HG03520 (cell line): ENCODE measurements around the gene ISCA2.

ENCODE experiments used
- ATAC-seq: cut with Tn5 transposase; IDR thresholded peaks from one replicate; pipeline ENCODE4 v1.9.1; 2021; ENCODE audit warnings: mild to moderate bottlenecking, moderate library complexity; ENCODE audit not compliant: unreplicated experiment

ISCA2 gene

GRCh38 chr14:74482571-74482970, 11.0 kb upstream of the ISCA2 start:
- ATAC-seq = no peak

DNA sequence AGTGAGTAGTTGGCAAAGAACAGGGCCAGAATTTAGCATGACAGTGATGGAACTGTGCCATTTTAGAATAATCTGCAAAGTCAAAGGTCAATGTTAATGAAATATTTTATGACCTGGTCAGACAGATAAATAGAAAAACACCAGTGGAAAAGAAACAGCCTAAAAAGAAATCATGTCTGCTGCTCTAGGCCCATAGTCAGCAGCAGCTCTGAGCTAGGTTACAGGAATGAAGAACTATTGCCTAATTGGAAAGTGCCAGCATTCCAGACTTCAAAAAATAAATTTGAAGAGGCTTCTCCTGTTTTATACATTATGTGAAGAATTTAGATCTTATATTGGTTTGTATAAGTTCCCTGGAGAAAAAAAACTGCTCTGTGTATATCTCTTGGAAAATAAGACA, 10.2 kb upstream of the ISCA2 start:
- ATAC-seq = no peak

- ATAC-seq = no peak
Observed at GRCh38 chr14:74486164-74486563, 7.4 kb upstream of the ISCA2 start.

DNA sequence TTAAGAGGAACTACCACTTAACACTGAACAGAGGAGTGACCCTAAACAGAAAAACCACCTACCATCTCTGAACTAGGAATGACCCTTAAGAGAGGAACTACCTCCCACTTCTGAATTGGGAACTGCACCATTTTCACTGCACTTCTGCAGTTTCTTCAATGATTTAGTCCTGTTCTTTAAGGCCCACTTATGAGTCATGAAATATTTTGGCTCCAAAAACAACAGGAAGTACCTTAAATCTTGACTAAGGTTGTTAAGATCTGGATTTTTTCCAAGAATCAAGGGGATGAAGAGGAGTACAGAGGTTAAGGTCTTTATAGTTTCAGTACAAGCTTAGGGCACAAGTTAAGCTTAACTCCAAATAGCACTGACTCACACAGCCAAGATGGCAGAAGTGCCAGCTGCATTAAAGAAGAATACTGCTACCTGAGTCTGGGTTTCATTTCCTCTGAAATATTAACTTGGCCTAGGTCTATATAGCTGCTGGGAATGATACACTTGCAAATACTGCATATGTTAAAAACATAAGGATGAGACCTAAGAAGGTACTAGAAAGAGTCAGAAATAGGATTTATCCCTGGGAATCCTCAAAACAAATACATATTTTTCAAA, 4.7 kb upstream of the ISCA2 start:
- ATAC-seq = no peak

DNA sequence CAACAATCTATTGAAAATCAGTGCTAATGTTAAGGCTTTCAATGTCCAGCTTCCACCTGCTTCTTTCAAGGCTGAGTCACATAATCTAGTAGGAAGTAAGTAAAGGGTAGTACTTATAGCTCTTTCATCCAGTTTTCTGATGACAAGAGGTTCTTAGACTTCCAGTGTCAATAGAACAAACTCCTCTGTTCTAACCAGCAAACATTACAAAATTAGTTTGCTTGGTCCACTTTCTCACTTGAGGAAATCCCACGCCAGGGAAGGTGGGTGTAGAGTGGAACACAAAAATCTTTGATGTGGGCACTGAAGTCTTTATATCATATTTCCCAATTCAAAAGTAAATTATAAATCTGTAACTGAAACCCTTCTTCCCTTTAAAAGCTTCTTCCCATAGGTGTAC, 3.1 kb upstream of the ISCA2 start:
- no peak for ATAC-seq

DNA sequence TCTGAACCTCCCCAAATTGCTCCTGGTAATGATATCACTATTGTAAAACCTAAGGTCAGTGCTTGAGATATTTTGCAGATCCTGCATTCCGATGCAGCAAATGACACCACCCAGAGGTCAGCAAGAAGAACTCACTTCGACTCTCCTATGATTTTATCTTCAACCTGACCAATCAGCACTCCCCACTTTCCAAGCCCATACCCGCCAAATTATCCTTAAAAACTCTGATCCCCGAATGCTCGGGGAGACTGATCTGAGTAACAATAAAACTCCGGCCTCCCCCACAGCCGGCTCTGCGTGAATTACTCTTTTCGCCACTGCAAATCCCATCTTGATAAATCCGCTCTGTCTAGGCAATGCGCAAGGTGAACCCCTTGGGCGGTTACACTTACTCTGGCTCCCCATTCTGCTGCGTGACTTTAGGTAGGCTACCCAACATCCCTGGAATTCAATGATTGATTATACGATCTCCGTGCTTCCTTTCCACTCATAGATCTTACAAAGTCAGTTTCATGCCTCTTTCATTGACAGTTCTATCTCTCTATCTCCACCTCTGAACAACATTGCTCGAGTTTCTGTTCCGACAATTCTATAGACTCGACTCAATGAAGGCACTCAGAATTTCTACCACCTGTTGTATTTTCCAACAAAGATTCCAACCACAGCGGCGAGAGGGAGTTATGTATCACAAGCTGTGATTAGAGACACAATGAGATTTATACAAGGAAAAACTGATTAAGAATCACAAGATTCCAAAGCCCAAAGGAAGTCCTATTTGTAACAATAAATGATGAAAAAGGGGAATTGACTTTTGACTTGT, 1.4 kb upstream of the ISCA2 start:
- ATAC-seq = no peak

GRCh38 chr14:74492776-74493342, 706 bp upstream of the ISCA2 start, which contains the start of gene NPC2:
NPC2 (minus strand) TSS chr14:74493305; CDS start chr14:74493274, 31 bp downstream.
- ATAC-seq = peak; percentile 5

DNA sequence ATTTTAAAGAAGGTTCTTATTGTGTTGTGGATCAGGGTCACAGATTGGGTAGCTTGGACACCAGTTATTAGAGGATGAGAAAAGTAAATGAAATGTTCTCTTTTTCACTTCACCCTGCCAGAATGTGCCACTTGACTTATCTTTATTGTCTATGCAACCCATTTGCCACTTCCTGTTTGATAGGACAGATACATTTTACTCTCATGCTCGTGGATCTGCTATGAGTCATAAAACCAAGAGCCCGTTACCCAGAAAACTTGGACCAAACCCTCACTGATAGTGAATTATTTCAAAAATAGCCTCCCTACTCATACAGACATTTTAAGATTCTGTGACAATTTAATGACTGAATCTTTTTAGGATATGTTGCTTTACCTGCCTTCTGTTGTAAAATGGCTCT, 1.8 kb downstream of the ISCA2 start:
- no peak for ATAC-seq

- no peak for ATAC-seq
Observed at GRCh38 chr14:74500417-74501134, 7.0 kb downstream of the ISCA2 start.

- ATAC-seq = no peak
Observed at GRCh38 chr14:74501135-74501614, 7.6 kb downstream of the ISCA2 start.

GRCh38 chr14:74501691-74502090, 8.1 kb downstream of the ISCA2 start:
- ATAC-seq = no peak

GRCh38 chr14:74502236-74503019, 8.9 kb downstream of the ISCA2 start:
- ATAC-seq = no peak

DNA sequence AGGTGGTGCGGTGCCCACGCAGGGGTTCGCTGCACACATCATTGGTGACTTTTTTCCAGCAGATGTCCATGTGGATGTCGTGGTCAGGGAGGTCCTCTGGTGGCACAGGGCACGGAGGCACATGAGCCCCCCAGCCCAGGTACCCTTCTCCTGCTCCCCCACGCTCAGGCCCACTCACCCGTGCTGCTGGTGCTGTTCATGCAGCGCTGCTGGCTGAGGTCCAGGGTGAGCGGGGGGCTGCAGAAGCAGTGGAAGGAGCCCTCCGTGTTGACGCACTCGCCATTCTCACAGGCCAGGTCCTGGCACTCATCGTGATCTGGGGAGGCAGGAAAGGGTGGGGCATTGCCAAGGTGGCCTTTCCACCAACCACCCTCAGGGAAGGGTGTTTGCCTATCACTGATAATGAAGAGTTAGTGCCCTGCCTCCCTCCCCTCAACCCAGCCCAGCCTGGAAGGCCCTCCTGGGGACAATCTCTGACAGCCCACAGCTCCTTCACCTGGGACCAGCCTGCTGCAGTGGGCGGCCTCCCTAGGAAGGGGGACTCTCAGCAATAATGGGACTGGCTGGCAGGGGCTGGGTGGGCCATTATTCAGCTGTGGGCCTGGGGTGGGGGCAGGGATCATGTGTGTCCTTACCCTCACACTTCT, 9.8 kb downstream of the ISCA2 start:
- ATAC-seq = no peak

DNA sequence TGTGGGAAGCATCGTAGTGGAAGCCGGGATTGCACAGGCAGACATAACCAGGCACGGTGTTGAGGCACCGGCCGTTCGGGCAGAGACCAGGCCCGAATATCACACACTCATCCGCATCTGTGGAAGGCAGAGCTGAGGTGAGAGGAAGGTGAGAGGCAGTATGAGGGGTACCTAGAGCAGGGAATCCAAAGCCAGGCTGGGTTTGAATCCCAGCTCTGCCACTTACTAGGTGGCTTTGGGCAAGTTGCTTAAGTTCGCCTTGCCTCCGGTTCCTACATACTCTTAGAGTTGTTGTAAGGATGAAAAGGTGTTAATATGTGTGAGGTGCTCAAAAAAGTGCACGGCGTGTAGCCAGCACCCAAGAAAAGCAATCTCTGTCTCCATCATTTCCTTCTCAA, 10.4 kb downstream of the ISCA2 start:
- no peak for ATAC-seq

- ATAC-seq = no peak
Observed at GRCh38 chr14:74504412-74504811, 10.8 kb downstream of the ISCA2 start.

GRCh38 chr14:74504874-74505720, 11.5 kb downstream of the ISCA2 start:
- ATAC-seq = no peak

GRCh38 chr14:74505831-74506230, 12.3 kb downstream of the ISCA2 start:
- ATAC-seq = no peak

DNA sequence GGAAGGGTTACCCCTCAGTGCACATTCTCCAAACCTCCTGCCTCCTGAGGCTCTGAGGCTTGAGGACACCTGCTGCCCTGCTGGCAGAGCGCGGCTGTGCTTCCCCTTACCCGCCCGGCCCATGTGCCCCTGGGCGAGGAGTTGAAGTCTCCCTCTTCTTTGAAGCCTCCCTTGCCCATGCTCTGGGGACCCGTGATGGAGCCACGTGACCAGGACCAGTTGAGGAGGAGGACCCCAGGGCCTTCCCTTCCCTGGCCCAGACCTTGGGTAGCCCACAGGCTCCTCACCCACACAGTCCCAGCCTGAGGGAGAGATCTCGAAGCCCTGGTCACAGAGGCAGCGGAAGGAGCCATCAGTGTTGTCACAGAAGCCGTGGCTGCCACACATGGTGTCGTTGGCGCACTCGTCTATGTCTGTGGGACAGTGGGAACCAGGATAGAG, 12.9 kb downstream of the ISCA2 start:
- no peak for ATAC-seq

- no peak for ATAC-seq
Observed at GRCh38 chr14:74507085-74507484, 13.5 kb downstream of the ISCA2 start.
